HG02759 (cell line): ENCODE results near the gene RHPN2.
A peak's percentile ranks its signal among the peaks of the same experiment; 100 is the strongest.

ENCODE experiments used
- ATAC-seq: cut with Tn5 transposase; IDR thresholded peaks from one replicate; pipeline ENCODE4 v1.9.1; 2021; ENCODE audit warnings: mild to moderate bottlenecking, moderate library complexity; ENCODE audit not compliant: unreplicated experiment

The RHPN2 gene

DNA sequence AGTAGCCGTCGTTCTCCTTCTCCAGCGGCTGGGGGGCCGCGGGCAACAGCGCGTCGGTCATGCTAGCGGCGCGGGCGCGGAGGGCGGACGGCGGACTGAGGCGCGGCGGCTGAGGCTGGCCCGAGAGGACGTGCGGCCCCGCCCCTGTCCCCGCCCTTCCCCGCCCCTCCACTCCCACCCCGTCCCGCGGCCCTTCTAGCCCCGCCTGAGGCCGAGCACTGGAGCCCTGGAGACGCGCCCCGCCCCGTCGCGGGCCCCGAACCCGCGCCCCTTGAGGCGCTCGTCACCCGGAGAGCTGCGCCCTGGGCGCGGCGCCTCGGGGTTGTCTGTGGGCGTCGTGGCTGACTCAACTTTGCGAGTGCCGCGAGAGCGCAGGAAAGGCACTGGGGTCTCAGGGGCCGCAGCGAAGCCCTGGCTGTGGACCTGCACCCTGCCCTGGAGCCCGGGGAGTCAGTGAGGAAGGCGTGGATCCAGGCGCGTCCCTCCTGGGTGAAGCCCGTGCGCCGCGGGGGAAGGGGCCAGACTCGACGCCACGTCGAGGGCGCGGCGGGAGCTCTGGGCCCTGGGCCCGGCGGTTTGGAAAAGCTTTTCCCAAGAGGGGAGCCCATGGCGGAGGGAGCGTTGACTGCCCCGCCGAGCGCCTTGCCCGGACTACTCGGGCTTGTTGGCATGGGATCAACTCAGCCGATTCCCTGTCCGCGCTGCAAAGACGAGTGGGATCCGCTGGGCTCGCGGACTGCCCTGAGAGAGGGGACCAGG is at the start of gene RHPN2:
Gene RHPN2 (minus strand): TSS at position 97 of the 759 bp plus-strand sequence. CDS start 36 bp downstream, at position 61.
- ATAC-seq: peak; percentile 87

DNA sequence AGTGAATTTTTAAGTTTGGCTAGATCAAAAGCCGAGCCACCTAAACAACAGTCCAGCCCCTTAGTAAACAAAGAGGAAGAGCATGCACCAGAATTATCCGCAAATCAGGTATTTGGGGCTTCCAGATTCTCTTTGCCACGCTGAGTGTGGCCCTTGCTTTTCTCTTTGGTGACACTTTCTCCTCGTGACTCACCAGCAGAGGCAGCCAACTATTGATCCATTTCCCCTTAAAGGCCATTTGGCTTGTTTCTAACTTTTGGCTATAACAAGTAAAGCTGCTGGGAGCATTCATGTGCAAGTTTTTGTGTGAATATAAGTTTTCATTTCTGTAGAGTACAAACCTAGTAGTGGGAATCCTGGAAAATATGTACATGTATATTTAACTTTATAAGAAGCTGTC is 49.6 kb upstream of the RHPN2 start:
- ATAC-seq: no peak

DNA sequence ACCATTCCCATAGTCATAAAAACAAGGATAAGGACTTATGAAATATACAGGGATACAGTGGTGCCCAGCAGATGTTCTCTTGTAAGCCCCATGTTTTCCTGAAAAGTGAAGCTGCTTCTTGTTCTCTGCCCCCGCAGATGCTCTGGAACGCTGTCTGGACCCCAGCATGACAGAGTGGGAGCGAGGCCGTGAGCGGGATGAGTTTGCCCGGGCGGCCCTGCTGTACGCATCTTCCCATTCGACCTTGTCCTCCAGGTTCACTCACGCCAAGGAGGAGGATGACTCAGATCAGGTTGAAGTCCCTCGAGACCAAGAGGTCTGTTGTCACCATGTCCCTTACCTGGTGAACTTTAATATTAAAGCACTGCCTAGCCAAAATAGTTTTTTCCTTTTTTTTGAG is 46.9 kb upstream of the RHPN2 start:
- no peak for ATAC-seq

DNA sequence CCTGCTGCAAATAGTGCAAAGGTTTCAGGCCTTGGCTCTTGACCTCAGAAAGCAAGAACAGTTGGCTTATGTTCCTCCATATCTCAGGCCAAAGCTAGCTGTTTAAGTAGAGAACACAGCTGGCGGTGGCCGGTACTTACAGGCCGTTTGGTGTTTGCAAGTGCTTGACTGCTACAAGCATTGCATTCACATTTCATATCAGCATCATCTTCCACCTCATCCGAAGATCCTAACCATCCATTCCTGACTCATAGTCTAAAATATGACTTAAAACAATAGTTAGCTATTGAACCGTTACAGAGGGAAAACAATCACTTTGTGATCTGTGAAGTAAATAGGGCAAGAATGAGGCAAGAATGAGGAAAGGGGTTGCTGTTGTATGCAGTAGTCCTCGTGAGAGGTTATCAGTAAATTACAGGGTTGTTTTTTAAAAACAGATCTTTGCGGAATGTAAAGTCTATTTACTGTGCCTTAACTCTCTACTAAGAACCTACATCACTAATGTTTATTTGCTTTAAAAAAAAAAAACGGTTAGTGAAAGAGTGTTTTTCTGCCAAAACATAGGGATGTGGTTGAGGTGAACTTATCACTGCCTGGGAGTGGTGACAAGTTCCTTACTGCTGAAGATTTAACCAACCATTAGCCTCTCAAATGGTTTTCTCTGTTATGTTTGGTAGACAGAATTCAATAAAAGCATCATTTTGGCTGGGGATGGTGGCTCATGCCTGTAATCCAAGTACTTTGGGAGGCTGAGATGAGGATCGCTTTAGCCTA is 45.6 kb upstream of the RHPN2 start:
- ATAC-seq: no peak

DNA sequence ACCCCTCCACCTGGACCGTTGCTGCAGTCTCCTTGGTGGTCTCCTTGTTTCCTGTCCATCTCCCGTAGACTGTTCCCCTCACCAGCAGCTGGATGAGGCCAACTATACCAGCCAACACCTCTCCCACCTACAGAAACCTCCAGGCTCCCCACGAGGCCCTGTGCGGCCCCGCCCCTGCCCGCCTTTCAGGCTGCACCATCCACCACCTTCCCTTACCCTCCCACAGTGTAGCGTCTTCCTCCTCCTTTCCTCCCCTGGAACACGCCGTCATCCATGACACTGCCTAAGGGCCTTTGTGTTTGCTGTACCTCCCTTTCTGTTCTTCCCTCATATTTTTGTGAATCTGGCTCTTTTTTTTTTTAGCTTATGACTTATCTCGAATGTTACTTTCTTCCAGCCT is 43.5 kb upstream of the RHPN2 start:
- no peak for ATAC-seq

DNA sequence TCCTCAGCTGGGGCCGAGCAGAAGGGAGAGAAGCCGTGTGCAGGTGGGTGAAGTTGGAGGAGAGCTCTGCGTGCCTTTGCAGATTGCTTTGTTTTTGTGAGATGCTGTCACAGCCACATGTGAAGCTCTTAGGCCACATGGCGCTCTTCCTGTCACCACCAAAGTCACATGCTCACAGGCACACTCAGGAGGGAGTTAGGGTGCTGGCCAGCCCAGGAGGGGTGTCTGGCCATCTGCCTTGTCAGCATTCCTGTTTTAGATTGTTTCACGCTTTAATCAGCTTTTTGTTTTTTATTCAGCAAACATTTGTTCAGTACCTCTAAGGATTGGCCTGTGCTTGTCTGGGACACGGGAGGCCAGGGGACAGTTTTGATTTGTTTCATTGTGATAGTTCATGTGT is 38.2 kb upstream of the RHPN2 start:
- no peak for ATAC-seq

DNA sequence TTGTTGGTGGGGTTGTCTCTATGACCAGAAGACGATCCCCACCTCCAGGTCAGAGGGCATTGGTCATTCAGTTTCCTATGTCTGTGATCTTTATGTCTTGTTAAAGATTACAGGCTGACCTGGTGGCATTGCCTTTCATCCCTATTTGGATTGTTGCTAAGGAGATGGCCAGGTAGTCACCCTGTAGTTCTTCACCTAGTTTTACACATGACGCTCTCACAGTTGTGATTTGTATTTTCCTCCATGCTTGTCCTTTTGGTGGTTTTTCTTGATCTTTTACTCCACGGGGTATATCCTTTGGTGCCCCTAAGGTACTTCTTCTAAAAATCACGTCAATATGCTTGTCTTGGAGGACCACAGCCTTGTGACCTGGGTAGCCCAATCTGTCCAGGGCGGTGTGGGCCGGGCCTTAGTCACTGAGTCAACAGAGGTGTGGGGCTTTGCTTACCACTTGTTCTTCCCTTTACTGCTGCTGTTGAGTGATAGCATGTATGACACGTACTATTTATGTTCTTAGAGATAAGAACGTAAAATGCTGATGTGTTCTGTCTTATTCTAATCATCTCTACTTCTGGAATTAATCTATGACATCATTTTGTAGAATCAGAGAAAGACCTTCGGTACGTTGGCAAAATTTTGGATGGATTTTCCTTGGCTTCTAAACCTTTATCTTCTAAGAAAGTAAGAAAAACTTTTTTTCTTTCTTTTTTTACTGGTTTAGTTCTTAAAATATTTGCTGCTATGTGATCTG is 36.4 kb upstream of the RHPN2 start:
- no peak for ATAC-seq

DNA sequence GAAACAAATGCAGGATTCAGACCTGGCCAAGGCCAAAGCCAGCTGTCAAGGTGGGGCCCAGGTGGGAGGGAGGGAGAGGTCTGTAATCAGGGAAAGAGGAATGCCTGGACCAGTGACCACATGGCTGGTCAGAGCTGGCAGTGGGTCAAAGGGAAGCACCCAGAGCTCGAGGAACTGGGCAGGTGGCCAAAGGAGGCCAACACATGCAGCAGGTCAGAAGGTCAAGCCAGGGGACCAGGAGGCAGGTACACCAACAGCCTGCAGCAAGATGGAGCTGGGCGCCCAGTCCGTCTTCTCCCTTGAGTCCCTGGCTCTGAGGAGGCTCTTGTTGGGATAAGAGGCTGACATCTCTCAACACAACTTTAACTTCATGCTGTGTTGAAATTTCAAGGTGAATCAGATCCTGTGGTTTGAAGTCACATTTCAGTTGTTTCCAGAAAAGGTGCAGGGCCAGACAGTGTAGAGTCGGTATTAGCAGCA is 33.4 kb upstream of the RHPN2 start:
- no peak for ATAC-seq

DNA sequence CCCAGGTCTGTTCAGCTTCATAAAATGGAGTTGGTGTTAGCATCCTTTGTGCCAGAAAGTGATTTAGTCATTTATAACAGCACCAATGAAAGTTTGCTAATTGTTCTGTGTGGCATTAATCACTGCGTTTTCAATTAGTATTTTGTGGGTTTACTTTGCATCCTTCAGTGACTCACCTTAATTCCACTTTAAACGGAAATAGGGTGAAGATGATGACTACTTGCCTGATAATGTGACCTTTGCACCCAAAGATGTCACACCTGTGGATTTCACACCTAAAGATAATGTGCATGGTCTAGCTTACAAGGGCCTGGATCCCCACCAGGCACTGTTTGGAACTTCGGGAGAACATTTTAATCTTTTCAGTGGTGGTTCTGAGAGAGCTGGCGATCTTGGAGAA is 31.3 kb upstream of the RHPN2 start:
- ATAC-seq: no peak

DNA sequence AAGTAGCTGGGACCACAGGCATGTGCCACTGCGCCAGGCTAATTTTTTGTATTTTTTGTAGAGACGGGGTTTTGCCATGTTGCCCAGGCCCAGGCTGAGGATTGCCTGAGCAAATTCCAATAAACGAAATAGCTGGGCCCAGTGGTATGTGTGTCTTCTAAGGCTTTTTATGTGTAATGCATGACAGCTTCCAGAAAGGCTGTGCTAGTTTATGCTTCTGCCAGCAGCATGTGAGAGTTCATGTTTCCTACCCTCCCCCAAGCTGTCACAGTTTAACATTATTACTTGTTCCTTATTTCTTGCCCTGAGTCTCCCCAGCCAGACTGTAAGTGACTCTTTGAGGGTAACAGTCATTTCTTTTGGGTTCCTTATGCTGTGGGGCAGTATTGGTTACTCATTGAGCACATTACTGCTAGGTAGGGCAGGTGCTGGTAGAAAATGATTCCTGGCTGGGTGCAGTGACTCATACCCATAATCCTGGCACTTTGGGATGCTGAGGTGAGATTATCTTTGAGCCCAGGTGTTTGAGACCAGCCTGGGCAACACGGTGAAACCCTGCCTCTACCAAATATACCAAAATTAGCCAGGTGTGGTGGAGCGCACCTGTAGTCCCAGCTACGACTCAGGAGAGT is 29.9 kb upstream of the RHPN2 start:
- no peak for ATAC-seq

DNA sequence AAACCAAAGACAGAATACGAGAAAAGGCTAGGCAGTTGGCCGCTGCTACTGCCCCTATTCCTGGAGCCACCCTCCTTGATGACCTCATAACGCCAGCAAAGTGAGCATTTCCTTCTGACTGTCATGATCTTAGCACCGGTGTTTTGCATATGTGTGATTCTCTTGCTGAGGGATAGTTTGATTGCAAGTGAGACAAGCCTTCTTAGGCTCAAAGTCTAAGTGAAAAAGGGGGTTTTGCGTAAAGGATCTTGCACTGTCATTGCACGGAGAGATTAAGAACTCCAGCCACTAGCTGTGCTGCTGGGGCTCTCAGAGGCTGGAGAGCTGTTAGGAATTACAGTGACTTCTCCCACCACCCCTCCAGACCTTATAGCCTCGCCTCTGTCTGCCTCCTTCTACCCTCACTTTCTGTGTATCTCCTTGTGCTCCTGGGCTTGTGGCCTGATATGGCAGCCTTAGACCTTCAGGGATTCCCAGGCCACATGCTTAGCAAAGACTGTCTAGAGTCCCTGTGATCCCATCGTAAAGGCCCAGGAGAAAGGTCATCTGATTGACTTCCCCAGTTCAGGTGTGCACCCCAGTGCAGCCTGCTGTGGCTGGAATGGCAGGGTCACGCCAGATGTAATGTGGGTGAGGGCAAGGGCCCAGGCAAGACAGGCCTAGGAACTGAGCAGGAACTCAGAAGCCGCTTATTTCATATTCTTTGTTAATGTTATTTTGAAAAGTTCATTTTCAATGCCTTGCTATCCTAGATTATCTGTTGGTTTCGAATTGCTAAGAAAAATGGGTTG is 28.9 kb upstream of the RHPN2 start:
- ATAC-seq: no peak

DNA sequence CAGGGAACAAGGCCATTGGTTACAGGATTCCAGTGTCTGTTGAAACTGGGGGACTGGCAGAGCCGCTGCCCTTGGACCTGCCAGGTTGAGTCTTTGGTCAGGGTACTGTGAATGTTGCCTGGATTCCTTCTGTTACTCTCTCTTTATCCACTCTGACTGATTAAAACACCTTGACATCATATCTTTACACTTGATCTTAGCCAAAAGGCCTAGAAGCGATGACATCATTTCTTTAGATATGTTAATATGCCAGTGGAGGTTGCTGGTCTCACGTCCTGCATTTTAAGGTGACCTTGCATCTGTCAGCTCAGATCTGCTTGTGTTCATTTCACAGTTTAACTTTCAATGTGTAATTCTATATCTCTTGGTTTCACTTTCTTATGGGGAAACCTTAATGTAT is 25.5 kb upstream of the RHPN2 start:
- ATAC-seq: no peak

DNA sequence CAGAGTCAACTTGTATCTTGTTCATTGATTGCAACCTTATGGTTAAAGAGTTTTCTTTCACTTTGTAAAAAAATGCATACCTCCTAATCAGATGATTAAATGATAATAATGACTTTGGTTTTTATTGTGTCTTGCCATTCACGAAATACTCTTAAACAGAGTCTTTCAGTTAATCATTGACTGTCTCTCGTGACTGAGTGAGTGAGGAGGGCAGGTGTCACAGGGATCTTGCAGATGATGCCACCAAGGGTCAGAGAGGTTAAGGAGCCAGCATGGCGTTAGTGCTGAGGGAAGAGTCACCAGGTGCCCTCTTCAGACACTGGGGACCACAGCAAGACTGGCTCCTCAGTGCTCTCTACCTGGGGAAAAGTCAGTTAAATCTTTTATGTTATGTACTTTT is 24.3 kb upstream of the RHPN2 start:
- no peak for ATAC-seq

DNA sequence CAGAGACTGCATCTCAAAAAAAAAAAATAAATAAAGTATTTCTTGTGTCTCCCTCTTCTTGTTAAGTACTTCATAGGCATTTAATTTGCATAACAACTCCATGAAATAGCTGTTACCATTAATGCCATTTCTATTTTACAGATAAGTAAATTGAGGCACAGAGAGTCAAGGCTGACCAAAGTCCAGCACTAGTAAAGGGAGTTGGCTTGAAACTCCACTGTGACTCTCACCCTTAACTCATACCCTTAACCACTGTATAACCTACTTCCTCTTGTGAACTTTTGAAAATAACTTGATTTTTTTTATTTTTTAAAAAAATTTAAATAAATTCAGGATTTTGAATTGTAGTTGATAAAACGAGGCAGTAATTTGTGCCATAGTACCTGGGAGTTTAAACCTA is 22.3 kb upstream of the RHPN2 start:
- no peak for ATAC-seq

DNA sequence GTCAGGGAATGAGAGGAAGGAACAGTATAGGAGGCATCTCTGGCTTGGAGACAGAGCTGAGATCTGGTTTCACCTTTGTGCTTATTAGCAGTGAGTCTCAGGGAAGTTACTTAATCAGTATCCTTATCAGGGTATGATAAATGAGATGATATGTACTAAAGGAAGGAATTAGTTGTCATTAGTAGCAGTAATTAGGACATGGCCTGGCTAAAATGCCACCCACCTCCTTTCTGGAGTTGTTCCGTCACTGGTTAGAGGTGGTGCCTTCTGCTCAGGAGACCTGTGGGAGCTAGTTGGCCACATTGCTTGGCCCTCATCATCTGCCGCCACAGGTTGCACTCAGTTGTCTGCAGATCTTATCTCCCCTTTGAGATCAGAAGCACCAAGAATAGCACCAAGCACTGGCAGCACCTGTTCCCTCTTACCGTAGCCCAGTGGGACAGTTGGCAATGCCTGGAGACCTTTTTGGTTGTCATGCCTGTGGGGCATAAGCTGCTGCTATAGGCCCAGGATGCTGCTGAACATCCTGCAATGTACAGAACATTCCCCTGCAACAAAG is 21.0 kb upstream of the RHPN2 start:
- ATAC-seq: no peak

DNA sequence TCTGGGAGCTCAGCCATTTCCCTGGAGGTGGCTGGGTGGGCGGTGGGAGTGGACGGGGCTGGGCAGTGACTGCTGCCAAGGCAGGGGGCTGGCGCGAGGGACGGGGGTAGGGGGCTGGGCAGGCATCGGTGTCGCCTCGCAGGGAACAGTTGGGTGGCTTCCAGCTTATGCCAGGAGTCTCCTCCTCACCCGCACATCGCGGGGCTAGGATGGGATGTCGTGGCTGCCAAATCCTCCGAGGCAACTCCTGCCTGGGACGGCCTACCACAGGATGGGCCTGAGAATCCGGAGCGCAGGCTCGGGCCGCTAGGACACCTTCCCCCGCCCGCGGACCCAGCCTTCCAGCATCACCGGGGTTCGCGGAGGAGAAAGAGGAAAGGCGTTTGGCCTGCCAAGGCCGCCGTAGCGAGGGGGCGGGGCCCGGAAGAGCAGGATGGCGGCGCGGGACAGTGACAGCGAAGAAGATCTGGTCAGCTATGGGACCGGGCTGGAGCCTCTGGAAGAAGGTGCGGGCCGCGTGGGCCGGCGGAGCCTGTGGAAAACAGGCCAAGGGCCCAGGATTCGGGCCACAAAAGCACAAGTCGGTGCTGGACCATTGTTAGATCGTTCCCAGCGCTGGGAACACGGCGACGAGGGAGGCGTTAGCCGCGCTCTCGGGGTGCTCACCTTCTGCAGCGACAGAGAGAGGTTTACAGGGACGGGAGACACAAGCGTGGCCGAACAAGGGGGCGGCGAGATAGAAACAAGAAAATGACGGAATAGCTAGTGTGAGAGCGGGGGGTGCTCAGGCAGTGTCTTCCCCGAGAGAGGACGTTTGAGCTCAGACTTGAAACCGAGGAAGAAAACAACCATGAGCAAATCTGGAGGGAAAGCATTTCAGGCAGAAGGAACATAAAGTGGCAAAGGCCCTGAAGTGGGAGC is 16.3 kb upstream of the RHPN2 start, which contains the start of gene GPATCH1:
Gene GPATCH1 (plus strand): TSS at position 421 of the 921 bp plus-strand sequence. CDS start 13 bp downstream, at position 434.
- ATAC-seq: peak; percentile 90

DNA sequence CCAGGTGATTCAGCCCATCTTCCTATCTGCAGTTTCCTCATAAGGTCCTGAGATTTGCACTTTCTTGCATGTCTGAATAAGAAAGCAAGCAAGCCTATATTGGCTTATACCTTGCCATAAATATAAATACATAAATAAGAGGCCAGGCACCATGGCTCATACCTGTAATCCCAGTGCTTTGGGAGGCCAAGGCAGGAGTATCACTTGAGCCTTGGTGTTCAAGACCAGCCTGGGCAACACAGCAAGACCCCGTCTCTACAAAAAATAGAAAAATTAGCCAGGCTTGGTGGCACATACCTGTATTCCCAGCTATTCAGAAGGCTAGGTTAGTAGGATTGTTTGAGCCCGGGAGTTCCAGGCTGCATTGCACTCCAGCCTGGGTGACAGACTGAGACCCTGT is 10.8 kb upstream of the RHPN2 start:
- no peak for ATAC-seq

DNA sequence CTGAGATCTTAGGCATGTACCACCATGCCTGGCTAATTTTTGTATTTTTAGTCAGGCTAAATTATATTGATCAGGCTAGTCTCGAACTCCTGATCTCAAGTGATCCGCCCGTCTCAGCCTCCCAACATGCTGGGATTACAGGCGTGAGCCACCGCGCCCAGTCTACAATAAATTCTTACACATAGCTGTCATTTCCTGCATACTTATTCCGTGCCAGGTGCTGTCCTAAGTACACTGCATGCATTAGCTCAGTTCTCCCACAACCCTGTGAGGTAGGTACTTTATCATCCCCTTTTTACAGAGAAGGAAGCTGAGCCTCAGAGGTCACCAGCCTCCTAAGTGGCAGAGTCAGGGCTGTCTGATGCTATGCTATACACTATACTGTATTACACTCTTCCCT is 7.2 kb upstream of the RHPN2 start:
- no peak for ATAC-seq

DNA sequence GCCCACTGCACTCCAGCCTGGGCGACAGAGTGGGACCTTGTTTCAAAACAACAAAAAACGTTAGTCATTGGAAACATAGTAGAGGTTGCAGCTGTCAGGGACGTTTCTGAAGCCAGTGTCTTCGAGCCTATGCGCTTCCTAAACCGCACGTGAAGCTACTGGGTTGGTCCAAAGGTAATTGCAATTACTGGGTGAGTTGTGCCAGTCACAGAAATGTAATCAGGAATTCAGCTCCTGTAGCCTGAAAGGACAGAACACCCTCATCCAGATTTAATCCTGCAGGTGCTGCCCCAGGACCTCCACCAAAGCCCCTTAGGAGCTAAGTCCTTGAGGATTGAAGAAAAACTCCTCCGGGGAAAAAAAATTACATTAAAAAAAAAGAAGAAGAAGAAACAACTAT is 2.4 kb upstream of the RHPN2 start:
- ATAC-seq: no peak
